Activated CD4-positive, alpha-beta T cell treated with anti-CD3 and anti-CD28 coated beads, Interleukin-2, amount 10 ng/mL, durations not matched to agents 7 days and 5 days (primary cell): ENCODE results near the gene FCGBP. TPM values are rescaled to one million over a fixed set of nuclear protein-coding genes. Genes with fewer than 3 reads are reported as not detected.
A peak's percentile ranks its signal among the peaks of the same experiment; 100 is the strongest.
"Not testable (repeated sequence)": the region's sequence is repeated elsewhere in the genome, so short reads cannot be mapped to it uniquely, and the experiment has no call there.

Experiments used
- CTCF ChIA-PET: fragments of 350-600 bp; sonication (Branson Sonifier 250); formaldehyde crosslinking; loops from one replicate; lab custom pipeline; 2021; ENCODE audit warnings: antibody characterized with exemption; lab: Charles Lee
- POLR2A ChIA-PET: fragments of 350-600 bp; sonication (Branson Sonifier 250); formaldehyde crosslinking; loops from one replicate; lab custom pipeline; 2021; ENCODE audit warnings: antibody characterized with exemption; lab: Charles Lee
- DNase-seq: peaks from one replicate; pipeline ENCODE4 v3.0.0-alpha.2; 2020
- H3K27ac Mint-ChIP-seq: one replicate; pipeline ENCODE4 v1.8.0; 2021; ENCODE audit warnings: mild to moderate bottlenecking, moderate library complexity, mixed read lengths
- H3K27me3 Mint-ChIP-seq: one replicate; pipeline ENCODE4 v1.8.0; 2021; ENCODE audit warnings: mixed read lengths
- H3K36me3 Mint-ChIP-seq: one replicate; pipeline ENCODE4 v1.8.0; 2021; ENCODE audit warnings: low read depth, mixed read lengths
- H3K4me1 Mint-ChIP-seq: one replicate; pipeline ENCODE4 v1.8.0; 2021; ENCODE audit warnings: mixed read lengths
- H3K4me3 Mint-ChIP-seq: one replicate; pipeline ENCODE4 v1.8.0; 2021; ENCODE audit warnings: mild to moderate bottlenecking, moderate library complexity, mixed read lengths
- H3K9me3 Mint-ChIP-seq: one replicate; pipeline ENCODE4 v1.8.0; 2021; ENCODE audit warnings: mixed read lengths
- total RNA-seq, 2 experiments: library from RNA; stranded (reverse); gene quantifications; one replicate each; pipeline ENCODE4 v1.2.3, GENCODE V29; 2021

FCGBP gene
- total RNA-seq, 2 experiments from 2014 or later = 7.1 TPM

- Mint-ChIP-seq H3K36me3 (peaks cover 24% of the 10 kb centered on the region), H3K27ac (no peak overlapping the region), H3K9me3 (peaks cover 6% of the 10 kb centered on the region), H3K4me1 (peaks cover 54% of the 10 kb centered on the region), H3K4me3 (no peak overlapping the region), H3K27me3 (no peaks in the 10 kb centered on the region)
- POLR2A ChIA-PET = no interaction called here
- no peak for DNase-seq
- CTCF ChIA-PET = no interaction called here
Measured at GRCh38 chr19:39967561-39967960, 33.1 kb upstream of the FCGBP start.

GRCh38 chr19:39966617-39967016, 32.2 kb upstream of the FCGBP start:
- no peak overlapping the region for H3K27ac Mint-ChIP-seq

GRCh38 chr19:39963898-39964297, 29.5 kb upstream of the FCGBP start:
- H3K27ac Mint-ChIP-seq = no peak overlapping the region
- H3K27me3 Mint-ChIP-seq = no peaks in the 10 kb centered on the region
- no peak overlapping the region for H3K4me3 Mint-ChIP-seq
- peaks cover 44% of the 10 kb centered on the region for H3K4me1 Mint-ChIP-seq
- DNase-seq = no peak
- peaks cover 6% of the 10 kb centered on the region for H3K9me3 Mint-ChIP-seq
- POLR2A ChIA-PET = no interaction called here
- peaks cover 7% of the 10 kb centered on the region for H3K36me3 Mint-ChIP-seq
- CTCF ChIA-PET = no interaction called here

More at GRCh38 chr19:39966617-39967016, 32.2 kb upstream of the FCGBP start:
- Mint-ChIP-seq H3K4me1 (peaks cover 45% of the 10 kb centered on the region), H3K9me3 (peaks cover 6% of the 10 kb centered on the region), H3K4me3 (no peak overlapping the region), H3K36me3 (peaks cover 16% of the 10 kb centered on the region), H3K27me3 (no peaks in the 10 kb centered on the region)
- no peak for DNase-seq
- ChIA-PET POLR2A (no interaction called here), CTCF (no interaction called here)

- peak overlapping the region; percentile 63 for H3K4me3 Mint-ChIP-seq
- H3K27me3 Mint-ChIP-seq, H3K36me3 Mint-ChIP-seq, POLR2A ChIA-PET, DNase-seq, H3K9me3 Mint-ChIP-seq, CTCF ChIA-PET: not testable (repeated sequence)
- H3K27ac Mint-ChIP-seq = peak overlapping the region; percentile 89
- peaks cover 53% of the 10 kb centered on the region for H3K4me1 Mint-ChIP-seq
Measured at GRCh38 chr19:39959407-39959806, 25.0 kb upstream of the FCGBP start.

GRCh38 chr19:39958942-39959341, 24.5 kb upstream of the FCGBP start:
- POLR2A ChIA-PET, H3K9me3 Mint-ChIP-seq, H3K27me3 Mint-ChIP-seq, H3K36me3 Mint-ChIP-seq: not testable (repeated sequence)
- CTCF ChIA-PET = interaction anchor here (3.4 kb wide), 1 partner anchor 12 kb away, joined by 14 read pairs; the partner anchor contains the start of gene PSMC4
- DNase-seq = peak; percentile 43
- peak overlapping the region; percentile 63 for H3K4me3 Mint-ChIP-seq
- peaks cover 55% of the 10 kb centered on the region for H3K4me1 Mint-ChIP-seq
- H3K27ac Mint-ChIP-seq = peak overlapping the region; percentile 89

GRCh38 chr19:39957886-39958285, 23.5 kb upstream of the FCGBP start:
- DNase-seq, H3K4me3 Mint-ChIP-seq, POLR2A ChIA-PET, H3K27me3 Mint-ChIP-seq, H3K36me3 Mint-ChIP-seq, H3K9me3 Mint-ChIP-seq: not testable (repeated sequence)
- peak overlapping the region; percentile 31 for H3K27ac Mint-ChIP-seq
- peaks cover 58% of the 10 kb centered on the region for H3K4me1 Mint-ChIP-seq
- CTCF ChIA-PET = interaction anchor here (3.4 kb wide), 1 partner anchor 13 kb away, joined by 14 read pairs; the partner anchor contains the start of gene PSMC4

- no peak for DNase-seq
- POLR2A ChIA-PET = interaction anchor here (0.7 to 1.7 kb wide), 3 partner anchors 12 to 102 kb away, joined by 3 to 13 read pairs (median 8); partner anchors contain the start of genes PSMC4 and ZNF780B
- H3K36me3 Mint-ChIP-seq = peaks cover 34% of the 10 kb centered on the region
- peak overlapping the region; percentile 63 for H3K4me3 Mint-ChIP-seq
- H3K4me1 Mint-ChIP-seq = peaks cover 72% of the 10 kb centered on the region
- H3K27ac Mint-ChIP-seq = peak overlapping the region; percentile 98
- H3K9me3 Mint-ChIP-seq = peaks cover 15% of the 10 kb centered on the region
- H3K27me3 Mint-ChIP-seq = no peaks in the 10 kb centered on the region
- CTCF ChIA-PET = interaction anchor here (1.1 to 1.9 kb wide), 4 partner anchors 10 to 18 kb away, joined by 3 to 11 read pairs (median 4); partner anchors contain the start of gene PSMC4
Measured at GRCh38 chr19:39953915-39954314, 19.5 kb upstream of the FCGBP start.

GRCh38 chr19:39951686-39952085, 17.3 kb upstream of the FCGBP start:
- Mint-ChIP-seq H3K27me3 (no peaks in the 10 kb centered on the region), H3K4me3 (peak overlapping the region; percentile 11), H3K36me3 (peaks cover 40% of the 10 kb centered on the region), H3K27ac (peak overlapping the region; percentile 98), H3K9me3 (peaks cover 15% of the 10 kb centered on the region), H3K4me1 (peaks cover 69% of the 10 kb centered on the region)
- no peak for DNase-seq
- ChIA-PET CTCF (interaction anchor here (0.9 to 1.3 kb wide), 2 partner anchors 13 to 19 kb away, joined by 3 to 5 read pairs; partner anchors contain the start of gene PSMC4), POLR2A (no interaction called here)

GRCh38 chr19:39951065-39951650, 16.7 kb upstream of the FCGBP start:
- CTCF ChIA-PET = interaction anchor here (0.9 to 1.3 kb wide), 2 partner anchors 13 to 19 kb away, joined by 3 to 5 read pairs; partner anchors contain the start of gene PSMC4
- Mint-ChIP-seq H3K27me3 (no peaks in the 10 kb centered on the region), H3K4me1 (peaks cover 71% of the 10 kb centered on the region), H3K4me3 (no peak overlapping the region), H3K27ac (peak overlapping the region; percentile 98), H3K9me3 (peaks cover 15% of the 10 kb centered on the region), H3K36me3 (peaks cover 40% of the 10 kb centered on the region)
- POLR2A ChIA-PET = no interaction called here
- no peak for DNase-seq

GRCh38 chr19:39949026-39949747, 14.8 kb upstream of the FCGBP start:
- ChIA-PET POLR2A (no interaction called here), CTCF (interaction anchor here (2.1 kb wide), 1 partner anchor 11 kb away, joined by 5 read pairs; no protein-coding TSS in a partner anchor)
- peaks cover 17% of the 10 kb centered on the region for H3K9me3 Mint-ChIP-seq
- no peaks in the 10 kb centered on the region for H3K27me3 Mint-ChIP-seq
- H3K27ac Mint-ChIP-seq = peak overlapping the region; percentile 26
- no peak for DNase-seq
- peaks cover 40% of the 10 kb centered on the region for H3K36me3 Mint-ChIP-seq
- peaks cover 70% of the 10 kb centered on the region for H3K4me1 Mint-ChIP-seq
- no peak overlapping the region for H3K4me3 Mint-ChIP-seq

- Mint-ChIP-seq H3K4me1 (peaks cover 67% of the 10 kb centered on the region), H3K36me3 (peaks cover 31% of the 10 kb centered on the region), H3K27ac (peak overlapping the region; percentile 41), H3K4me3 (no peak overlapping the region), H3K9me3 (peaks cover 15% of the 10 kb centered on the region), H3K27me3 (no peaks in the 10 kb centered on the region)
- POLR2A ChIA-PET = no interaction called here
- CTCF ChIA-PET = interaction anchor here (1.0 to 1.1 kb wide), 2 partner anchors 10 to 24 kb away, joined by 3 to 4 read pairs; partner anchors contain the start of gene PSMC4
- DNase-seq = no peak
Measured at GRCh38 chr19:39946532-39946931, 12.1 kb upstream of the FCGBP start.

- Mint-ChIP-seq H3K4me3 (no peak overlapping the region), H3K36me3 (peaks cover 35% of the 10 kb centered on the region), H3K4me1 (peaks cover 70% of the 10 kb centered on the region), H3K27ac (peak overlapping the region; percentile 79), H3K9me3 (peaks cover 26% of the 10 kb centered on the region), H3K27me3 (no peaks in the 10 kb centered on the region)
- DNase-seq = no peak
- CTCF ChIA-PET = interaction anchor here (1.6 kb wide), 1 partner anchor 10 kb away, joined by 4 read pairs; no protein-coding TSS in a partner anchor
- POLR2A ChIA-PET = no interaction called here
Measured at GRCh38 chr19:39943586-39943985, 9.2 kb upstream of the FCGBP start.
